GM19372 (cell line): Measurements from ENCODE around the gene MOCS3.

ENCODE experiments used
- ATAC-seq: cut with Tn5 transposase; IDR thresholded peaks from one replicate; pipeline ENCODE4 v1.9.1; 2021; ENCODE audit warnings: mild to moderate bottlenecking, low read depth, moderate library complexity; ENCODE audit not compliant: unreplicated experiment

The MOCS3 gene

DNA sequence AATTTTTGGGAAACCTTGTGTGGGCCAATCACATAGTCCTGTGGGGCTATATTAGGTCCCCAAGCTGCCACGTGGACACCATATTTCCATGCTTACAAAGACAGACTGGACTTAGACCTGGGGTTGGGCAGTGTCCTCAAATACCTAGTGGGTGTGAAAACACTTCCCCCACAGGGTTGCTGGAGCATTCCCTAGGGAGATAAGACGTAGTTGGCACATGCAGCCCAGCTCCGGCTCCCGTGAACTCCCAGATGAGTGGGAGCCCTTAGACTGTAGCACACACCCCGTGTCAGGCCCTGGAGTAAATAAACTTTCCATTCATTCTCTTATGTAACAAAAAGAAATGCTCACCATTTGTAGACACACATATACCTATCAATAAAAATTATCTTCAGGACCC, 50.1 kb downstream of the MOCS3 start:
- no peak for ATAC-seq

DNA sequence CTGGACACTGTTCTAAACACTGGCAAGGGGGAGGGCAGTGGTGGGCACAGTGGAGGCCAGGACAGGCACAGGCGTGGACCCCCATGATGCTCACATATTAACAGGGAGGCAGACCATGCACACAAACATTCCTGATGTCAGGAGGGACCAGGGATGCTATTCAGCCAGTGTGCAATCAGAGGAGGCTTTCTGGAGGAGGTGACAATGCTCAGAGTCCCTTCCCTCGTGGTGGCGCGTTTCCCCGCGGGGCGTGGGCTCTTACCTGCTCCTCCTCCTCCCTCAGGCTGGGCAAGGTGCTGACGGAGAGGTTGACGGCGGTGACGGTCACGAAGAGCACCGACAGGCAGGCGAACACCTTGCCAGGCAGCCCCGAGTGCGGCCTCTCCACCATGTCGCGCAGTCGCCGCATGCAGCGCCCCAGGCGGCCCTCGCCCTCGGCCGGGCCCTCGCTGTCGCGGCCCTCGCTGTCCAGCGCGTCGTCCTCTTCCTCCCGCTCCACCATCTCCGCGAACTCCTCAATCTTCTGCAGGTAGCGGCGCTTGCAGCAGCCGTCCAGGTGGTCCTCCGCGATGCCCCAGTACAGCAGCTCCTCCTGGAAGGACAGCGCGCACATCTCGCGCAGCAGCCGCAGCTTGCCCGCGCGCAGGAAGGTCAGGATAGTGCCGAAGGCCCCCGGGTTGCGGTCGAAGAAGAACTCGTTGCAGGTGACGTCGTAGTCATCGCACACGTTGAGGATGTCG, 50.9 kb downstream of the MOCS3 start:
- ATAC-seq, result no peak

DNA sequence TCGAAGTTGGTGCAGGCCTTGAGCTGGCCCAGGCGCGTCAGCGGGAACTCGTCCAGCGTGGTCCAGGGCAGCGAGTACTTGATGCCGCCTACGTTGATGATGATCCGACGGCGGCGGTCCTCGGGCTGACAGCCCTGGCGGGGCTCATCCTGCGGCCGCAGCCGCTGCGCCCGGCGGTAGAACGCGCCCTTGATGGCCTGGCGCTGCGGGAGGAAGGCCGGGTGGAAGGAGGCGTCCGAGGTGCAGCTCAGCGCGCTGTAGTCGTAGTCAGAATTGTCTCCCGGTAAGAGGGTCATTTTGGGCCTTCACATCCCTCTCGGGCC, 51.4 kb downstream of the MOCS3 start:
- ATAC-seq, result no peak

DNA sequence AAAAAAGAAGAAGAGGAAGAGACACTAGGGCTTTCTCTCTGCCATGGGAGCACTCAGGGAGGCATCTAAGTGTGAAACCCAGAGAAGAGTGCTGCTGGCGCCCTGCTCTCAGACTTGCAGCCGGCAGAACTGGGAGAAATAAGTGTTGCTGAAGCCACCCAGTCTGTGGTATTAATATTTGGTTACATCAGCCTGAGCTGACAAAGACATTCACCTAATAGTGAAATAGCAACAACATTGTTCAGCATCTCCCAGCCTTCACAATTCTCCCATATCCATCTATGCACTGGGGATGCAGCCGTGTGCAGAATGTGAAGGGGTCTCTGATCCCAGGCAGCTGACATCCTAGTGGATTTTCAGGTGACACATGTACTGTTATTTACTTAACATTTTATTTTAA, 52.3 kb downstream of the MOCS3 start:
- ATAC-seq, result no peak

DNA sequence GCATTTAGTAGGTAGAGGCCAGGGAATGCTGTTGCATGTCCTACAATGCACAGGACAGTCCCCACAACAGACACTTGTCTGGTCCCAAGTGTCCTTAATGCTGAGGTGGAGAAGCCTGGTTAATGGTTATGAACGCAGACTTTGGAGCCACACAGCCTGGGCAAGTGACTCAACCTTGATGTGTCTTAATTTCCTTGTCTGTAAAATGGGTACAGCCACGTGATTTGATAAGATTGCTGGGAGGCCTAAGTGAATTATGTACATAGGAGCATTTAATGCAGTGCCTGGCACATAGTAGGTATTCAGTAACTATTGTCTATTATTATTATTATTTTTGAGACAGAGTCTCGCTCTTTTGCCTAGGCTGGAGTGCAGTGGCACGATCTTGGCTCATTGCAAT, 52.9 kb downstream of the MOCS3 start:
- no peak for ATAC-seq

DNA sequence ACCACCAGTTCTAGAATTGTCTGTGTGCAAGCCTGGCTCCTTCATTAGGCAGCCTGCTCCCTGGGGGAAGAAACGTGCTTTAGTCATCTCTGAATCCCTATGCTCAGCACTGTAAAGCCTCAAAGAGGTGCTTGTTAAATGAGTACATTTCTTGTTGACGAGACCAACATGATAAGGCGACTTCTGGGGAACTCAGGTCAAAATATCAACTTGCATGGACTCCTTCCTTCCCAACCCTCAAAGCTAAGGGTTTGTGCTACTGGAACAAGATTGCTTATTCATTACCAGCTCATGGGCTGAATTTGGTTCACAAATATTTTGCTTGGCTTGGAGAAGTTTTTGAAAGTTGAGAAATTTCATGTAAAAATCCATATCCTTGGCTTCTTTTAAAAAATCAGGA, 53.7 kb downstream of the MOCS3 start:
- no peak for ATAC-seq
